HG02884 (cell line): Measurements from ENCODE around the gene ZNF678.
"Not testable (repeated sequence)": the region's sequence is repeated elsewhere in the genome, so short reads cannot be mapped to it uniquely, and the experiment has no call there.

Experiments
- ATAC-seq: cut with Tn5 transposase; IDR thresholded peaks from one replicate; pipeline ENCODE4 v1.9.1; 2021; ENCODE audit warnings: mild to moderate bottlenecking, moderate library complexity; ENCODE audit not compliant: unreplicated experiment

ZNF678 gene

DNA sequence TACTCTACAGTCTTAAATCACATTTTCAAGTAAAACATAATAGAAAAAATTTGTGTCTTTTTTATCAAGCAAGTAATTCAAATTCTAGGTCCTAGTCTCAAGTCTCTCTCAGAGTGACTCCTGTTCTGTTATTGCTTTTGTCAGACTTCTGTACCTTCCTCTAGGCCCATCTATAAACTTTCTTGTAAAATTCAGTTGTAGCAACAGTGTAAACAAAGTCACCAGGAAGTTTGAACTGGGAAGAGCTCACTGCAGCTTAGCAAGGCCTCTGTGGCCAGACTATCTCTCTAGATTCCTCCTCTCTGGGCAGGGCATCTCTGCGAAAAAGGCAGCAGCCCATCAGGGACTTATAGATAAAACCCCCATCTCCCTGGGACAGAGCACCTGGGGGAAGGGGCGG, 13.5 kb upstream of the ZNF678 start:
- ATAC-seq = no peak

- not testable (repeated sequence) for ATAC-seq
These were observed 11.5 kb upstream of the ZNF678 start for GRCh38 chr1:227551881-227552280.

DNA sequence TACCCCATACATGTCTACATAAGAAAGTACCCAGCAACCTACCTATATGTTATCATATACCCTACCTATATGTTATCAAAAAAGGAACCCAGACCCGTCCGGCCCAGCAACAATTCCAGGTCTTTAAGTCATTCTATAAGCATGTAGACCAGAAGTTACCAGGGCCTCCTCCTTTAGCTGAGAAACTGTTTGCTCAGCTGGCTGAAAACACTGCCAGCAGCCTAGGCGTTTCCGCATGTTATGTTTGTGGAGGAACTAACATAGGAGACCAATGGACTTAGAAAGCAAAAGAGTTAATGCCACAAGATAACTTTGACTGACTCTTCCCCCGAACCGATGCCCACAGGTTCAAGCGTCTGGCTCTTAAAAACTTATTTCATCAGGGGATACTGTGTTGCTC, 7.1 kb upstream of the ZNF678 start:
- no peak for ATAC-seq

DNA sequence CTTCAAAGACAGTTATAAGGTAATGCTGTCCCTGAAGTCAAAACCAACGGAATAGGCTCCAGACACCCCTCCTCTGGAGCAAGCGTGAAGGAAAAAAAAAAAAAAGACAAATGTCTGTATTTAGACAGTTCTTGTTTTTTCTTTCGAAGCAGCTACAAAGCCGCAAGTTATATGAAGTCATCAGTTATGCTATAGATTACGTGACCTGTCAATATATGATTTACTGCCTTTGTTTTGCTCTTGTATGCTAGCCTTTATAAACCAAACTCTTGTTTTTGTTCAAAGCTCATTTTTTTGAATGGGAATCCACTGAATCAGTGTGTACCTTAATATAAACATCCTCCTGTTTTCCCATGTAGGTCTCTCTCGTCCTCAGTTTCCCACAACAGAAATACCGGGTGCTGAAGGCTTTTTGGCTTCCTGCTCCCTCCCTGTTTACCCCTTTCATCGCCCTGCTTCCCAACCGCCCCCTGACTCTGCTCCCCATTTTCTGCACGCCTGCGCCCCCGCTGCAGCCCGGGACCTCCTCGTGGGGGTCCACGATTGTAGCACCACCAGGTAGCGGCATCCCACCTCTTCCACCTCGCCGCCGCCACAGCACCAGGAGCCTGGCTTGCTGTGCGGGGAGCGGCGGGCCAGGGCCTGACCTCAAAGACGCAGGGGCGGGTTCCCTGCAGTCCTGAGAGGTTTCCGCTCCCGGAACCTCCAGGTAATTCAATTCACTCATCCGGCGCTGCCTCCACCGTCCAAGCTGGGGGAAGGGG, 5.2 kb upstream of the ZNF678 start:
- ATAC-seq = no peak

DNA sequence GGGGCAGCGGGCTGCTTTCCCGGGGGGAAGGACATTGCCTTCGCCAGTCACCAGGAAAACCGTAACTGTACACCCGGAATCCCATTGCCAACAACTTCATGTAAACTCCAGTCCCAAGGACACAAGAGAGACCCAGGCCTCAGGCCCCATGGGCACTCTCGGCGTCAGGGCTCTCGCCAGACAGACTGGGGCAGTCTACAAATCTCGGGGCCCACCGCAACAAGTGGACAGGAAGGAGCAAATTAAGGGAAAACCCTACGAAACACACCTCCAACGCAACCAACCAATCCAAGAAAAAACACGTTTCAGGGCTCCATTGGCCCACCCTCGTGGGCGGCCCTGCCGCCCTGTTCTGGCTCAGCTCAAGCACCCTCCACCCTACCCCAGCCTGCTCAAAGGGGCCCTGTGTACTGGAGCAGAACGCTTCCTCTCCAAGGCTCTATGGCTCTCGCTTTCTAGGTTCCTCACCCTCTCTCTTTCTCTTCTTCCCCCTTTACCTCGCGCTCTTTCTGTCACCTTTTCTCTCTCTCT, 4.6 kb upstream of the ZNF678 start:
- ATAC-seq = no peak

DNA sequence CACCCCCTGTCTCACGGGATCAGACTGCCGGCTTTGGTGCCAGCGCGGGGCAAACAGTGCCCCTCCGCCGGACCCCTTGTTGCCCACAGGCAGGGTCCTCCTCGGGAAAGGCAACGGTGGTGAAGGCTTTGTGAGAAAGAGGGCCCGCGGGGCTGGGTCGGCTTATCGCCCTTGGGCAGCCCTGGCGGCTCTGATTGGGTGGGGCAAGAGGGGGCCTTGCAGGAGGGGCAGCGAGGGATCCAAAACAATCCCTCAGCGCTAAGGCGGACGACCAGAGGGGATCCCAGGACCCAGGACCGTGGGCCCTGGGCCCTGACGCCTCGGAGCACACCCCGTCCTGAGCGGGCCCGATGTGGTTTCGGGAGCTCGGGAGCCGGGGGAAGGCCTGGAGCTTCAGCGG, 3.9 kb upstream of the ZNF678 start:
- ATAC-seq = no peak

- ATAC-seq = no peak
These were observed 3.4 kb upstream of the ZNF678 start for GRCh38 chr1:227559926-227560325.

DNA sequence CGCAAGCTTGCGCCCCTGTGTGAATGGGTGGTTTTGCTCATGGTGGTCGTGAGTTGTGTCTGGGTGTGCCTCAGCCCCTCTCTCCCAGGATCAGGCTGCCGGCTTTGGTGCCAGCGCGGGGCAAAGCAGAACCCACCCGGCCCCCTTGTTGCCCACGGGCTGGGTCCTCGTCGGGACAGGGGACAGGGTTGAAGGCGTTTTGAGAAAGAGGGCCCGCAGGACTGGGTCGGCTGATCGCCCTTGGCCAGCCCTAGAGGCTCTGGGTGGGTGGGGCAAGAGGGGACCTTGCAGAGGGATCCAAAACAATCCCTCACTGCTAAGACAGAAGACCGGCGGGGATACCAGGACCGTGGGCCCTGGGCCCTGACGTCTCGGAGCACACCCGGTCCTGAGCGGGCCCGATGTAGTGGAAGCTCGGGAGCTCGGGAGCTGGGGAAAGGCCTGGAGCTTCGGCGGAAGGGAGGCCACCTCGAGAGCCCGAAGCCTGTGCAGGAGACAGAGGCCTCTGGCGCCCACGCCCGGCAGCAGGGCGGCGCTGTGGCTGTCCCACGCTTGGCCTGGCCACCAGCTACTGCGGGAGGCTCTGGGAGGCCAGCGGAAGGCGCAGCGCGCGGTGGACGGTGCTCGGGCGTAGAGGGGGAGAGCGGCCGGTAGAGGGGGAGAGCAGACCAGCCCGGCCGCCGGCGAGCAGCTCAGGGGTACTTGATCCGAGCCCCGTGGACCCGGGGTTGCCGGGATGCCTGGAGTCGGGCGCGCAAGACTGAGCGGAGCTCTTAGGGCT, 2.8 kb upstream of the ZNF678 start:
- no peak for ATAC-seq

- ATAC-seq = no peak
These were observed 2.0 kb upstream of the ZNF678 start for GRCh38 chr1:227561241-227561907.

GRCh38 chr1:227562037-227562436, 1.3 kb upstream of the ZNF678 start:
- no peak for ATAC-seq

DNA sequence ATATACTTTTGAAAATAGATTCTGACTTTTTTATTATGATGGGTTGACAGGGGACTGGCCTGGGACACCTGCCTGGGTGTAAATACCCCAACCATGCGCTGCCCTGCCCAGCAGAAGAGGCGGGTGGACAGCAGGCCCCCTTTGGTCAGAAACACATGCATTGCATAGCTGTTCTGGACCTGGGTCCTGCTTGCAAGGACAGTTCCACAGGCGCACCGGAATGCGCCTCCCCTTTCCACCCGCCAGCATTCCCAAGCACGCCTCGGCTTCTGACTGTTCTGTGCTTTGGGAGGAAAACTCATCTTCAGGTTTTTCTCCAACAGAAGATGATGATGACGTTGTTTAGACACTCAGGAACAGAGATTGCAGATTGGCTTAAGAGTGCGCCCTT, 428 bp upstream of the ZNF678 start:
- no peak for ATAC-seq

- no peak for ATAC-seq
These were observed 3.9 kb downstream of the ZNF678 start for GRCh38 chr1:227567256-227567655.

DNA sequence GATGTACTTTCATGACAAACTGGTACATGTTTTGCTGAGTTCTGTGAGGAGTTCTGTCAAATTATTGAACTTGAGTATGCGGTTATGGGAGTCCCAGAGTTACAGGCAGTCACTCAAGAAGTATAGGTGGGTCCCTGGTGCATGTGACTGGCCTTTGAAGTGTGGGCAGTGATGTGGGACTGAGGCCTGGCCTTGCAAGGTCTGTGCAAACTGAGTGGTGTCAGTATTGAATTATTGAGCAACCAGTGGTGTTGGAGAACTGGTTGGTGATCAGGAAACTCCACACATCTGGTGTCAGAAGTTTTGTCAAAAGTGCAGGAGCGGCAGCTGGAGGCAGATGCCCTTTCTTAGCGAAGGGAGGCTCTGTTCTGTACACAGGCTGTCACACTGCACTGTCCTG, 5.2 kb downstream of the ZNF678 start:
- ATAC-seq = no peak

- no peak for ATAC-seq
These were observed 9.4 kb downstream of the ZNF678 start for GRCh38 chr1:227572752-227573151.

DNA sequence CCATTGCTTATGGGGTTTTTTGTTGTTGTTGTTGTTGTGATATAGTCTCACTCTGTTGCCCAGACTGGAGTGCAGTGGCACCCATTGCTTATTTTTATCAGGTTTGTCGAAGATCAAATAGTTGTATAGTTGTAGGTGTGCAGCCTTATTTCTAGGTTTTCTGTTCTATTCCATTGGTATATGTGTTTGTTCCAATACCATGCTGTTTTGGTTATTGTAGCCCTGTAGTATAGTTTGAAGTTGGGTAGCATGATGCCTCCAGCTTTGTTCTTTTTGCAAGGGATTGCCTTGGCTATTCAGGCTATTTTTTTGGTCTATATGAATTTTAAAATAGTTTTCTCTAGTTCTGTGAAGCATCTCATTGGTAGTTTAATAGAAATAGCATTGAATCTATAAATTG, 11.6 kb downstream of the ZNF678 start:
- ATAC-seq = no peak

- ATAC-seq = no peak
These were observed 12.8 kb downstream of the ZNF678 start for GRCh38 chr1:227576189-227576588.

DNA sequence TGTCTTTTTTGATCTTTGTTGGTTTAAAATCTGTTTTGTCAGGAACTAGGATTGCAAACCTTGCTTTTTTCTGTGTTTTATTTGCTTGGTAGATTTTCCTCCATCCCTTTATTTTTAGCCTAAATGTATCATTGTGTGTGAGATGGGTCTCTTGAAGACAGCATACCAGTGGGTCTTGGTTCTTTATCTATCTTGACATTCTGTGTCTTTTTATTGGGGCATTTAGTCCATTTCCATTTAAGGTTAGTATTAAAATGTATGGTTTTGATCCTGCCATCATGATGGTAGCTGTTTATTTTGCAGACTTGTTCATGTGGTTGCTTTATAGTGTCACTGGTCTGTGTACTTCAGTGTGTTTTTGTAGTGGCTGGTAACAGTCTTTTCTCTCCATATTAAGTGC, 14.1 kb downstream of the ZNF678 start:
- no peak for ATAC-seq

- no peak for ATAC-seq
These were observed 20.0 kb downstream of the ZNF678 start for GRCh38 chr1:227583354-227583753.

GRCh38 chr1:227586733-227587132, 23.4 kb downstream of the ZNF678 start:
- ATAC-seq = no peak

GRCh38 chr1:227587968-227588367, 24.6 kb downstream of the ZNF678 start:
- no peak for ATAC-seq

- not testable (repeated sequence) for ATAC-seq
These were observed 25.4 kb downstream of the ZNF678 start for GRCh38 chr1:227588769-227589168.

DNA sequence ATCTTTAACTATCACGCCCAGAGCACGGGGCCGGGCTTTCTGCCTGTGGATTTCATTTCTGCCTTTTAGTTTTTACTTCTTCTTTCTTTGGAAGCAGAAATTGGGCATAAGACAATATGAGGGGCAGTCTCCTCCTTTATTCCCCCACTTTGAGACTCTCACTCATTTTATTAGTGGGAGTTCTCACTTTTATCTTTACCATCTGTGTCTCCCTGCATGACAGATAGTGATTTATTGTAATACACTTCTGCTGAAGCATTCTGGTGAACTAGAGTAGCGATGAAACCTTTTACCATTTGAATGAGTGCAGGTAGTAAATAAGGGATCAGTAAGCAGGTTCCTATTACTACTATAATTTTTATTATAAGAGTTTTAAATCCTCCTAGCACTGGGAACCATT, 26.4 kb downstream of the ZNF678 start:
- ATAC-seq = not testable (repeated sequence)
